HK-2 (cell line): ENCODE measurements around the gene SYNDIG1L.

ENCODE experiments used
- DNase-seq: peaks from one replicate; pipeline ENCODE4 v3.0.0-alpha.2; 2018; ENCODE audit not compliant: unreplicated experiment

SYNDIG1L gene

DNA sequence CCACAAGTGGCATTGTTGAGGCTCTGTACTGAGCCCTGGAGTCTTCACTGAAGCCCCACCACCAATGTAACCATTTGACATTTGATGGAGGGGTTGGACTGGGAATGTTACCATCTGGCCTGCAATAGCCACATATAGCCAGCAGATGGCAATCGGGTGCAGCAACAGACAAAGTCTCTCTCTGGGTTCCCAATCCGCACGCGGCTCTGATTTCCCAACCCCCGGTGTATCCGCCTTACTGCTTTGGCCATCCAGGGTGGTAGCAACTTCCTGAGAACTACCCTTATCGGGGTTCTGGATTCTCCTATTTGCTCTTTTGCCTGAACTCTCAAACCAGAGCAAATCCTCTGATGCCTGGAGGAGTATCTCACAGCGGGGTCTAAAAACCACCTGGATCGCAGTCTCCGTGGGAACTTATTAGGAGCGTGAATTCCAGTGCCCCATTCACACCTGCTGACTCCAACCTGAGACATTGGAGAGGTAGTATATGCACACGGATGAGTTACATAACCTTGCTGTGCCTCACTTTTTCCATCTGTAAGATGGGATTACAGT, 63.6 kb downstream of the SYNDIG1L start:
- peak; percentile 71 for DNase-seq

DNA sequence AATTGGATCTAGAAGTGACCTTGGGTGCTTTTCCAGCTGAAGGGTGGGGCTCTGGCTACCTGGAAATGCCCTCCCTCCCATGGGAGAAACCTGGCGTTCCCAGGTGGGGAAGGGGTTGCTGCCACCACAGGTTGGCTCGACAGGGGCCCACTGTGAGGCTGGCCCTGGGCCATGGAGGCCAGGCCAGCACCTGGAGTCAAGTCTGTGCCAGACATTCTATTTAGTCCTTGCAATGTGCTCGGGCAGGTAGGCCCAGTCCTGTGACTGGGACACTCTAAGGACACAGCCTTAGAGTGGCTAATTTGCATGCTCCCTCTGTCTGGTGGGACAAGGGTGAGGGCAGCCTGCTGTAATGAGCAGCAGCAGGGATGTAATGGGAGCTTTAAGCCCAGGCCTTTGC, 65.8 kb downstream of the SYNDIG1L start:
- DNase-seq, result no peak

DNA sequence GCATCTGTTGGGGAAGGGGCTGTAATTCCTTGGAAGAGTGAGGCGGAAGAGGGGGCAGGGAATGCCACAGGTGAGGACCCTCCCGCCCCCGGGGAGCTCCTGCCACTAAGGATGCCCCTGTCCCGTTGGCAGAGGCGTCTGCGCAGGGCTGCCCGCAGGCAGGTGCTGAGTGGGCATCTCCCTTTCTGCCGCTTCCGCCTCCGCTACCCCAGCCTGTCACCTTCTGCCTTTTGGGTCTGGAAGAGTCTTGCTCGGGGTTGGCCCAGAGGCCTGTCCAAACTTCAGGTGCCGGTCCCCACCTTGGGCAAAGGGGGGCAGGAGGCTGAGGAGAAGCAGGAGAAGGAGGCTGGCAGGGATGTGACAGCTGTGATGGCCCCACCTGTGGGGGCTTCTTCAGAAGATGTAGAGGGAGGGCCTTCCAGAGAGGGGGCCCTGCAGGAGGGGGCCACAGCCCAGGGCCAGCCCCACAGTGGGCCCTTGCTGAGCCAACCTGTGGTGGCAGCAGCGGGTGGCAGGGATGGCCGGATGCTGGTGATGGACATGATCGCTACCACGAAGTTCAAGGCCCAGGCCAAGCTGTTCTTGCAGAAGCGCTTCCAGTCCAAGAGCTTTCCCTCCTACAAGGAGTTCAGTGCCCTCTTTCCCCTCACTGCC, 67.7 kb downstream of the SYNDIG1L start:
- DNase-seq, result no peak

DNA sequence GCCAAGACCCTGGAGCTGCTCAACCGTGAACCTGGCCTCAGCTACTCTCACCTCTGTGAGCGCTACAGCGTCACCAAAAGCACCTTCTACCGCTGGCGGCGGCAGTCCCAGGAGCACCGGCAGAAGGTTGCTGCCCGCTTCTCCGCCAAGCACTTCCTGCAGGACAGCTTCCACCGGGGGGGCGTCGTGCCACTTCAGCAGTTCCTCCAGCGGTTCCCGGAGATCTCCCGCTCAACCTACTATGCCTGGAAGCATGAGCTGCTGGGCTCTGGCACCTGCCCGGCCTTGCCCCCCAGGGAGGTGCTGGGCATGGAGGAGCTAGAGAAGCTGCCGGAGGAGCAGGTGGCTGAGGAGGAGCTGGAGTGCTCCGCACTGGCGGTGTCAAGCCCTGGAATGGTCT, 68.4 kb downstream of the SYNDIG1L start:
- no peak for DNase-seq

GRCh38 chr14:74356892-74357575, 69.0 kb downstream of the SYNDIG1L start:
- DNase-seq, result no peak
